ES-I3 (cell line): ENCODE data around the gene DLGAP1.

ENCODE experiments used
- H3K36me3 ChIP-seq: 2 replicates; pipeline ENCODE4 v1.6.1; 2013; ENCODE audit warnings: mild to moderate bottlenecking, low read length, control low read depth, moderate library complexity; ENCODE audit not compliant: insufficient read depth
- H3K4me1 ChIP-seq: 2 replicates; pipeline ENCODE4 v1.6.1; 2013; ENCODE audit warnings: mild to moderate bottlenecking, control low read depth, low read length; ENCODE audit not compliant: insufficient read depth
- H3K9ac ChIP-seq: 2 replicates; pipeline ENCODE4 v1.6.1; 2013; ENCODE audit warnings: low read depth, mild to moderate bottlenecking, low read length, moderate library complexity
- H3K9me3 ChIP-seq: 2 replicates; pipeline ENCODE4 v1.6.1; 2013; ENCODE audit warnings: mild to moderate bottlenecking, low read length, moderate library complexity; ENCODE audit not compliant: control insufficient read depth, insufficient read depth

The DLGAP1 gene

GRCh38 chr18:3723554-3723953 is 731.6 kb downstream of the DLGAP1 start:
- no peaks in the 10 kb centered on the region for H3K9me3 ChIP-seq
- peaks cover 12% of the 10 kb centered on the region for H3K4me1 ChIP-seq
- no peak overlapping the region for H3K9ac ChIP-seq

GRCh38 chr18:3722649-3723433 is 732.3 kb downstream of the DLGAP1 start:
- Histone ChIP-seq H3K9ac (no peak overlapping the region), H3K4me1 (peaks cover 12% of the 10 kb centered on the region), H3K36me3 (no peaks in the 10 kb centered on the region), H3K9me3 (no peaks in the 10 kb centered on the region)

More at GRCh38 chr18:3723554-3723953, 731.6 kb downstream of the DLGAP1 start:
- H3K36me3 ChIP-seq, result no peaks in the 10 kb centered on the region

GRCh38 chr18:3721771-3722648 is 733.1 kb downstream of the DLGAP1 start:
- Histone ChIP-seq H3K36me3 (no peaks in the 10 kb centered on the region), H3K4me1 (peaks cover 12% of the 10 kb centered on the region), H3K9ac (no peak overlapping the region), H3K9me3 (no peaks in the 10 kb centered on the region)

GRCh38 chr18:3720818-3721545 is 734.1 kb downstream of the DLGAP1 start:
- Histone ChIP-seq H3K9ac (no peak overlapping the region), H3K36me3 (no peaks in the 10 kb centered on the region), H3K9me3 (no peaks in the 10 kb centered on the region), H3K4me1 (peaks cover 12% of the 10 kb centered on the region)

- Histone ChIP-seq H3K36me3 (no peaks in the 10 kb centered on the region), H3K9ac (no peak overlapping the region), H3K9me3 (no peaks in the 10 kb centered on the region), H3K4me1 (peaks cover 12% of the 10 kb centered on the region)
Observed at GRCh38 chr18:3720159-3720558, 734.9 kb downstream of the DLGAP1 start.

- Histone ChIP-seq H3K36me3 (no peaks in the 10 kb centered on the region), H3K9me3 (no peaks in the 10 kb centered on the region), H3K4me1 (peaks cover 10% of the 10 kb centered on the region), H3K9ac (no peak overlapping the region)
Observed at GRCh38 chr18:3717376-3718025, 737.6 kb downstream of the DLGAP1 start.

GRCh38 chr18:3716116-3716660 is 738.9 kb downstream of the DLGAP1 start:
- Histone ChIP-seq H3K36me3 (no peaks in the 10 kb centered on the region), H3K4me1 (no peaks in the 10 kb centered on the region; the same call in 1 of the 2 replicates), H3K9me3 (no peaks in the 10 kb centered on the region), H3K9ac (no peak overlapping the region)

- Histone ChIP-seq H3K9ac (no peak overlapping the region), H3K36me3 (no peaks in the 10 kb centered on the region), H3K9me3 (no peaks in the 10 kb centered on the region), H3K4me1 (no peaks in the 10 kb centered on the region)
Observed at GRCh38 chr18:3715231-3716080, 739.7 kb downstream of the DLGAP1 start.

- no peaks in the 10 kb centered on the region for H3K4me1 ChIP-seq
- no peak overlapping the region for H3K9ac ChIP-seq
- H3K9me3 ChIP-seq, result no peaks in the 10 kb centered on the region
- no peaks in the 10 kb centered on the region for H3K36me3 ChIP-seq
Observed at GRCh38 chr18:3713708-3714107, 741.4 kb downstream of the DLGAP1 start.

GRCh38 chr18:3713166-3713565 is 741.9 kb downstream of the DLGAP1 start:
- H3K9me3 ChIP-seq, result no peaks in the 10 kb centered on the region
- no peak overlapping the region for H3K9ac ChIP-seq
- H3K4me1 ChIP-seq, result no peaks in the 10 kb centered on the region
- H3K36me3 ChIP-seq, result no peaks in the 10 kb centered on the region

GRCh38 chr18:3712491-3712890 is 742.6 kb downstream of the DLGAP1 start:
- Histone ChIP-seq H3K9me3 (no peaks in the 10 kb centered on the region), H3K9ac (no peak overlapping the region), H3K4me1 (no peaks in the 10 kb centered on the region), H3K36me3 (no peaks in the 10 kb centered on the region)

- Histone ChIP-seq H3K9me3 (no peaks in the 10 kb centered on the region), H3K9ac (no peak overlapping the region), H3K36me3 (no peaks in the 10 kb centered on the region), H3K4me1 (no peaks in the 10 kb centered on the region)
Observed at GRCh38 chr18:3710712-3711301, 744.3 kb downstream of the DLGAP1 start.

GRCh38 chr18:3709205-3709604 is 745.9 kb downstream of the DLGAP1 start:
- Histone ChIP-seq H3K36me3 (no peaks in the 10 kb centered on the region), H3K4me1 (no peaks in the 10 kb centered on the region), H3K9me3 (no peaks in the 10 kb centered on the region), H3K9ac (no peak overlapping the region)
